SK-N-SH (cell line): ENCODE data around the gene C15orf40. TPM values are rescaled to one million over a fixed set of nuclear protein-coding genes. Genes with fewer than 3 reads are reported as not detected.

Experiments used
- CTCF ChIA-PET: fragments of 300-600, 350-600 bp; formaldehyde crosslinking; extraction: SDS; loops from one replicate; lab custom pipeline; 2021; lab: Yijun Ruan, JAX
- POLR2A ChIA-PET: fragments of 350-600 bp; sonication (Branson Sonifier 250); formaldehyde crosslinking; extraction: SDS; loops from one replicate; lab custom pipeline; 2020; ENCODE audit warnings: antibody characterized with exemption, inconsistent platforms; lab: Yijun Ruan, JAX
- DNase-seq: peaks from one replicate; pipeline ENCODE4 v3.0.0; 2012
- H2AFZ ChIP-seq: fragments of 200-600 bp; sonication (generic); 2 replicates; pipeline ENCODE4 v1.8.1; 2016; ENCODE audit warnings: antibody characterized with exemption, mild to moderate bottlenecking, low read depth
- H3F3A ChIP-seq: fragments of 200-600 bp; sonication (generic); replicated peaks from 2 replicates; pipeline ENCODE3; 2016; ENCODE audit warnings: antibody characterized with exemption, mild to moderate bottlenecking; ENCODE audit not compliant: insufficient read depth
- H3K27ac ChIP-seq, 2 experiments: fragments of 200-500 bp in 1 of 2; fragments of 200-600 bp in 1 of 2; sonication (Bioruptor generic) in 1 of 2; sonication (generic), shearing (Covaris generic) in 1 of 2; 2 replicates each; pipeline versions ENCODE4 v1.5.1 to v1.6.1; 2014 to 2016; ENCODE audit warnings: low read depth in 2 of 2, inconsistent platforms in 1 of 2, low read length in 1 of 2, mild to moderate bottlenecking in 1 of 2, mixed read lengths in 1 of 2
- H3K27me3 ChIP-seq: fragments of 200-600 bp; sonication (generic), shearing (Covaris generic); 2 replicates; pipeline ENCODE4 v1.6.1; 2016; ENCODE audit warnings: mixed run types; ENCODE audit not compliant: insufficient read depth
- H3K36me3 ChIP-seq, 2 experiments: fragments of 200-500 bp in 1 of 2; fragments of 200-600 bp in 1 of 2; sonication (Bioruptor generic) in 1 of 2; sonication (generic) in 1 of 2; replicated peaks in 1 of 2; 2 replicates each; pipeline versions ENCODE3 to v1.5.1; 2014 to 2016; ENCODE audit warnings: low read length in 1 of 2, mild to moderate bottlenecking in 1 of 2; ENCODE audit not compliant: insufficient read depth in 2 of 2, control insufficient read depth in 1 of 2
- H3K4me1 ChIP-seq, 2 experiments: fragments of 200-500 bp in 1 of 2; fragments of 200-600 bp in 1 of 2; sonication (Bioruptor generic) in 1 of 2; sonication (generic), shearing (Covaris generic) in 1 of 2; 2 replicates each; pipeline versions ENCODE4 v1.5.1 to v1.6.1; 2014 to 2016; ENCODE audit warnings: low read depth in 1 of 2, low read length in 1 of 2, mixed run types in 1 of 2; ENCODE audit not compliant: insufficient read depth in 2 of 2, control insufficient read depth in 1 of 2
- H3K4me2 ChIP-seq: fragments of 200-600 bp; sonication (generic), shearing (Covaris generic); 2 replicates; pipeline ENCODE4 v1.6.1; 2017; ENCODE audit warnings: mixed run types
- H3K4me3 ChIP-seq, 2 experiments: fragments of 200-500 bp in 1 of 2; fragments of 200-600 bp in 1 of 2; sonication (Bioruptor generic) in 1 of 2; sonication (generic), shearing (Covaris generic) in 1 of 2; 2 replicates each; pipeline versions ENCODE4 v1.5.1 to v1.8.1; 2014 to 2016; ENCODE audit warnings: low read depth in 2 of 2, inconsistent platforms in 1 of 2, low read length in 1 of 2, mild to moderate bottlenecking in 1 of 2, mixed read lengths in 1 of 2, moderate library complexity in 1 of 2
- H3K79me2 ChIP-seq: fragments of 200-600 bp; sonication (generic); 2 replicates; pipeline ENCODE4 v1.8.1; 2017; ENCODE audit warnings: mild to moderate bottlenecking; ENCODE audit not compliant: insufficient read depth
- H3K9ac ChIP-seq: fragments of 200-600 bp; sonication (generic); 2 replicates; pipeline ENCODE4 v1.6.1; 2017; ENCODE audit warnings: mixed run types
- H3K9me2 ChIP-seq: fragments of 200-600 bp; sonication (generic); 2 replicates; pipeline ENCODE4 v1.6.1; 2017; ENCODE audit warnings: mixed run types
- H3K9me3 ChIP-seq: fragments of 200-600 bp; sonication (generic); 2 replicates; pipeline ENCODE4 v1.6.1; 2017; ENCODE audit warnings: mixed run types, mild to moderate bottlenecking, moderate library complexity
- H4K20me1 ChIP-seq: fragments of 200-600 bp; sonication (generic); 2 replicates; pipeline ENCODE4 v1.6.1; 2017; ENCODE audit warnings: mild to moderate bottlenecking, mixed run types; ENCODE audit not compliant: insufficient read depth
- CHD2 ChIP-seq: fragments of 150-350 bp; IDR thresholded peaks from 2 replicates; pipeline ENCODE4 v1.6.1; 2018; ENCODE audit warnings: low read length; ENCODE audit not compliant: partially characterized antibody
- ELF1 ChIP-seq: IDR thresholded peaks from 2 replicates; pipeline ENCODE4 v1.4.0; 2012
- EP300 ChIP-seq, 2 experiments: IDR thresholded peaks; 2 replicates each; pipeline versions ENCODE4 v1.4.0 to v1.6.1; 2012; ENCODE audit warnings: borderline replicate concordance in 1 of 2, low read depth in 1 of 2, low read length in 1 of 2
- EZH2phosphoT487 ChIP-seq: fragments of 200-600 bp; sonication (generic); IDR thresholded peaks from 2 replicates; pipeline ENCODE4 v1.6.1; 2017; ENCODE audit warnings: low read depth, mixed run types, mild to moderate bottlenecking, antibody characterized with exemption, moderate library complexity, borderline replicate concordance
- FOXJ3 ChIP-seq: sonication (generic); formaldehyde crosslinking; IDR thresholded peaks from 2 replicates; pipeline ENCODE4 v1.5.1; 2020; ENCODE audit warnings: mild to moderate bottlenecking, missing genetic modification reagents
- FOXM1 ChIP-seq: IDR thresholded peaks from 2 replicates; pipeline ENCODE4 v1.4.0; 2012; ENCODE audit warnings: low read depth, mild to moderate bottlenecking
- GATA2 ChIP-seq: sonication (generic); formaldehyde crosslinking; IDR thresholded peaks from 2 replicates; pipeline ENCODE4 v1.5.0; 2020; ENCODE audit warnings: mild to moderate bottlenecking, missing genetic modification reagents
- MEF2A ChIP-seq: IDR thresholded peaks from 2 replicates; pipeline ENCODE4 v1.4.0; 2012; ENCODE audit warnings: low read depth, borderline replicate concordance
- NFIC ChIP-seq: IDR thresholded peaks from 2 replicates; pipeline ENCODE4 v1.4.0; 2012; ENCODE audit warnings: borderline replicate concordance
- POLR2AphosphoS5 ChIP-seq: IDR thresholded peaks from 2 replicates; pipeline ENCODE4 v1.6.1; 2012; ENCODE audit warnings: low read depth, low read length
- RCOR1 ChIP-seq: fragments of 150-350 bp; IDR thresholded peaks from 2 replicates; pipeline ENCODE4 v1.6.1; 2017; ENCODE audit warnings: antibody characterized with exemption, low read length
- RFX5 ChIP-seq: IDR thresholded peaks from 2 replicates; pipeline ENCODE4 v1.6.1; 2012; ENCODE audit warnings: mild to moderate bottlenecking, improper control_type of control experiment, low read length
- RXRA ChIP-seq: IDR thresholded peaks from 2 replicates; pipeline ENCODE4 v1.4.0; 2012; ENCODE audit warnings: low read depth, mild to moderate bottlenecking, borderline replicate concordance
- TAF1 ChIP-seq: IDR thresholded peaks from 2 replicates; pipeline ENCODE4 v1.6.1; 2012; ENCODE audit warnings: low read depth, mild to moderate bottlenecking, low read length, moderate library complexity, borderline replicate concordance
- TCF12 ChIP-seq: IDR thresholded peaks from 2 replicates; pipeline ENCODE4 v1.4.0; 2012
- TEAD4 ChIP-seq: IDR thresholded peaks from 2 replicates; pipeline ENCODE4 v1.4.0; 2012; ENCODE audit warnings: mild to moderate bottlenecking, borderline replicate concordance; ENCODE audit not compliant: insufficient read depth
- YY1 ChIP-seq: IDR thresholded peaks from 2 replicates; pipeline ENCODE4 v1.4.0; 2012; ENCODE audit warnings: low read depth, mild to moderate bottlenecking
- WGBS: methylation state at CpG from one replicate; pipeline ENCODE4 v1.1.6; 2017; ENCODE audit warnings: low lambda C conversion rate; 5-methylcytosine and 5-hydroxymethylcytosine counted together
- polyA plus RNA-seq, 3 experiments: library from polyadenylated mRNA; depleted of rRNA; stranded (reverse); fragments of >200 nt; gene quantifications; 2 replicates each; pipeline ENCODE4 v1.2.3, GENCODE V29; 2012
- TF ChIP-seq, protein P1 (sequence below): IDR thresholded peaks from 2 replicates; pipeline ENCODE4 v1.6.1; 2012; ENCODE audit warnings: mild to moderate bottlenecking, low read depth, low read length, moderate library complexity
- TF ChIP-seq, protein P2 (sequence below): IDR thresholded peaks from 2 replicates; pipeline ENCODE4 v1.4.0; 2012; ENCODE audit warnings: low read depth
- TF ChIP-seq, protein P3 (sequence below): fragments of 150-350 bp; IDR thresholded peaks from 2 replicates; pipeline ENCODE4 v1.6.1; 2016; ENCODE audit warnings: mild to moderate bottlenecking, low read depth, low read length
- TF ChIP-seq, protein P4 (sequence below): IDR thresholded peaks from 2 replicates; pipeline ENCODE4; 2012
- TF ChIP-seq, protein P5 (sequence below): IDR thresholded peaks from 2 replicates; pipeline ENCODE4 v1.4.0; 2012; ENCODE audit warnings: low read depth, borderline replicate concordance
- TF ChIP-seq, protein P6 (sequence below): fragments of 150-350 bp; IDR thresholded peaks from 2 replicates; pipeline ENCODE4 v1.6.1; 2017; ENCODE audit warnings: antibody characterized with exemption, low read length, low read depth, borderline replicate concordance

The C15orf40 gene
- polyA plus RNA-seq, 1 of the 3 experiments (the other 2 are of a cell fraction): 44.1 TPM

DNA sequence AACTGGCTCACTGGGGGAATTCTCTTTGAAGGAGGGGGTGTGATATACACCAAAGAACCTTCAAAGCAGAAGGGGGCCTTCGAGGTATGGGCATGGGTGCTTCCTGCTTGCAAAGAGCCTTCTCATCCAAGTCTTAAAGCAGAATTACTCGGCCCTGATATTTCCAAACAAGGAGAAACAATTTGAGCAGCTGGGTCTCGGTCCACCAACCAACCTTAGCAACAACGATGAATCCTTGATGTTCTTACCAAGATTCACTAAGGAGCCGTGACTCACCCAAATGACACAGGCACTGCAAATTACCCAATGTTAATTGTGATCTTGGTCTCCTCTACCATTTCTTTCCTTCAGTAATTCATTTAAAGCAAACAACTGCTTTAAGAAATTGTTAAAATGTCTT, 66.6 kb downstream of the C15orf40 start:
- DNase-seq: no peak
- H3K9ac ChIP-seq: no peak overlapping the region
- no peaks in the 10 kb centered on the region for H3F3A ChIP-seq
- ChIA-PET CTCF (no interaction called here), POLR2A (no interaction called here)
- H3K4me3 ChIP-seq: no peak overlapping the region
- H3K27ac ChIP-seq: no peak overlapping the region
- no peak overlapping the region for H2AFZ ChIP-seq
- no peak overlapping the region for H3K4me2 ChIP-seq
- no peaks in the 10 kb centered on the region for H4K20me1 ChIP-seq
- WGBS: 84% methylated on average over 5 of the region's 5 CpGs
- TF ChIP-seq FOXJ3 (CRISPR knock-in tag): no peak
- no peak for TF ChIP-seq RFX5
- no peak for TF ChIP-seq FOXM1
- TF ChIP-seq RCOR1: no peak
- TF ChIP-seq, protein P1, sequence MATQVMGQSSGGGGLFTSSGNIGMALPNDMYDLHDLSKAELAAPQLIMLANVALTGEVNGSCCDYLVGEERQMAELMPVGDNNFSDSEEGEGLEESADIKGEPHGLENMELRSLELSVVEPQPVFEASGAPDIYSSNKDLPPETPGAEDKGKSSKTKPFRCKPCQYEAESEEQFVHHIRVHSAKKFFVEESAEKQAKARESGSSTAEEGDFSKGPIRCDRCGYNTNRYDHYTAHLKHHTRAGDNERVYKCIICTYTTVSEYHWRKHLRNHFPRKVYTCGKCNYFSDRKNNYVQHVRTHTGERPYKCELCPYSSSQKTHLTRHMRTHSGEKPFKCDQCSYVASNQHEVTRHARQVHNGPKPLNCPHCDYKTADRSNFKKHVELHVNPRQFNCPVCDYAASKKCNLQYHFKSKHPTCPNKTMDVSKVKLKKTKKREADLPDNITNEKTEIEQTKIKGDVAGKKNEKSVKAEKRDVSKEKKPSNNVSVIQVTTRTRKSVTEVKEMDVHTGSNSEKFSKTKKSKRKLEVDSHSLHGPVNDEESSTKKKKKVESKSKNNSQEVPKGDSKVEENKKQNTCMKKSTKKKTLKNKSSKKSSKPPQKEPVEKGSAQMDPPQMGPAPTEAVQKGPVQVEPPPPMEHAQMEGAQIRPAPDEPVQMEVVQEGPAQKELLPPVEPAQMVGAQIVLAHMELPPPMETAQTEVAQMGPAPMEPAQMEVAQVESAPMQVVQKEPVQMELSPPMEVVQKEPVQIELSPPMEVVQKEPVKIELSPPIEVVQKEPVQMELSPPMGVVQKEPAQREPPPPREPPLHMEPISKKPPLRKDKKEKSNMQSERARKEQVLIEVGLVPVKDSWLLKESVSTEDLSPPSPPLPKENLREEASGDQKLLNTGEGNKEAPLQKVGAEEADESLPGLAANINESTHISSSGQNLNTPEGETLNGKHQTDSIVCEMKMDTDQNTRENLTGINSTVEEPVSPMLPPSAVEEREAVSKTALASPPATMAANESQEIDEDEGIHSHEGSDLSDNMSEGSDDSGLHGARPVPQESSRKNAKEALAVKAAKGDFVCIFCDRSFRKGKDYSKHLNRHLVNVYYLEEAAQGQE: no peak
- no peak for TF ChIP-seq YY1
- no peak for TF ChIP-seq NFIC
- TF ChIP-seq CHD2: no peak
- no peak for TF ChIP-seq TCF12
- TF ChIP-seq ELF1: no peak
- no peak for TF ChIP-seq EP300 (IDR thresholded peaks at IDR 0.05; ENCODE audit: borderline replicate concordance in 1 of 2, low read depth in 1 of 2, low read length in 1 of 2)
- no peak for TF ChIP-seq POLR2AphosphoS5
- TF ChIP-seq, protein P2, sequence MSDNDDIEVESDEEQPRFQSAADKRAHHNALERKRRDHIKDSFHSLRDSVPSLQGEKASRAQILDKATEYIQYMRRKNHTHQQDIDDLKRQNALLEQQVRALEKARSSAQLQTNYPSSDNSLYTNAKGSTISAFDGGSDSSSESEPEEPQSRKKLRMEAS: no peak
- no peak for TF ChIP-seq EZH2phosphoT487
- H3K27me3 ChIP-seq: no peaks in the 10 kb centered on the region
- no peaks in the 10 kb centered on the region for H3K36me3 ChIP-seq
- H3K9me3 ChIP-seq: no peaks in the 10 kb centered on the region
- no peaks in the 10 kb centered on the region for H3K4me1 ChIP-seq
- H3K79me2 ChIP-seq: no peaks in the 10 kb centered on the region
- H3K9me2 ChIP-seq: no peaks in the 10 kb centered on the region

DNA sequence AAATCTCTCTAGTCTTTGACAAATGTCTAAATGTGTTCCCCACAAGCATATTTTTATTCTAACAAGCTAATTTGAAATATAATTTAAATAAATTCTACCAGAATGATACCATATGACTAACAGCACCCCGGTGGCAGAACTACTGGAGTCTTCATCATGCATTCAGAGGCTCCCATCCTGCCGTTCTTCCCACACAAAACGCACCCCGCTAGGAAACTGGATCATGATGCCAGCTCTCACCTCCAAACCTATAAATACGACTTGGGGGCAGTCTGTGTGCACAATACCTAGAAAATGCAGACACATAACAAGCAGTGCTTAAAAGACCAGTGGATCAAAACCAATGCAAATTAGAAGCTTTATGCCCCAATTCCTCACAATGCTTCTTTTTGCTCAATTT, 67.4 kb downstream of the C15orf40 start:
- Histone ChIP-seq H4K20me1 (no peaks in the 10 kb centered on the region), H3K27me3 (no peaks in the 10 kb centered on the region), H3K36me3 (no peaks in the 10 kb centered on the region), H3K4me1 (no peaks in the 10 kb centered on the region), H3K9me3 (no peaks in the 10 kb centered on the region), H3K4me3 (no peak overlapping the region), H3K27ac (no peak overlapping the region), H3K4me2 (no peak overlapping the region), H3K79me2 (no peaks in the 10 kb centered on the region), H3F3A (no peaks in the 10 kb centered on the region), H3K9ac (no peak overlapping the region), H2AFZ (no peak overlapping the region), H3K9me2 (no peaks in the 10 kb centered on the region)
- ChIA-PET POLR2A (no interaction called here), CTCF (no interaction called here)
- 81% methylated on average over 5 of the region's 5 CpGs for WGBS
- no peak for DNase-seq
- TF ChIP-seq MEF2A (no peak), TEAD4 (no peak), RXRA (no peak), EZH2phosphoT487 (no peak), FOXM1 (no peak), GATA2 (CRISPR knock-in tag) (no peak), TAF1 (no peak), FOXJ3 (CRISPR knock-in tag) (no peak)
- TF ChIP-seq, protein P3, sequence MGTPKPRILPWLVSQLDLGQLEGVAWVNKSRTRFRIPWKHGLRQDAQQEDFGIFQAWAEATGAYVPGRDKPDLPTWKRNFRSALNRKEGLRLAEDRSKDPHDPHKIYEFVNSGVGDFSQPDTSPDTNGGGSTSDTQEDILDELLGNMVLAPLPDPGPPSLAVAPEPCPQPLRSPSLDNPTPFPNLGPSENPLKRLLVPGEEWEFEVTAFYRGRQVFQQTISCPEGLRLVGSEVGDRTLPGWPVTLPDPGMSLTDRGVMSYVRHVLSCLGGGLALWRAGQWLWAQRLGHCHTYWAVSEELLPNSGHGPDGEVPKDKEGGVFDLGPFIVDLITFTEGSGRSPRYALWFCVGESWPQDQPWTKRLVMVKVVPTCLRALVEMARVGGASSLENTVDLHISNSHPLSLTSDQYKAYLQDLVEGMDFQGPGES: no peak
- TF ChIP-seq, protein P4, sequence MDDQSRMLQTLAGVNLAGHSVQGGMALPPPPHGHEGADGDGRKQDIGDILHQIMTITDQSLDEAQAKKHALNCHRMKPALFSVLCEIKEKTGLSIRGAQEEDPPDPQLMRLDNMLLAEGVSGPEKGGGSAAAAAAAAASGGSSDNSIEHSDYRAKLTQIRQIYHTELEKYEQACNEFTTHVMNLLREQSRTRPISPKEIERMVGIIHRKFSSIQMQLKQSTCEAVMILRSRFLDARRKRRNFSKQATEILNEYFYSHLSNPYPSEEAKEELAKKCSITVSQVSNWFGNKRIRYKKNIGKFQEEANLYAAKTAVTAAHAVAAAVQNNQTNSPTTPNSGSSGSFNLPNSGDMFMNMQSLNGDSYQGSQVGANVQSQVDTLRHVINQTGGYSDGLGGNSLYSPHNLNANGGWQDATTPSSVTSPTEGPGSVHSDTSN: no peak
- TF ChIP-seq, protein P5, sequence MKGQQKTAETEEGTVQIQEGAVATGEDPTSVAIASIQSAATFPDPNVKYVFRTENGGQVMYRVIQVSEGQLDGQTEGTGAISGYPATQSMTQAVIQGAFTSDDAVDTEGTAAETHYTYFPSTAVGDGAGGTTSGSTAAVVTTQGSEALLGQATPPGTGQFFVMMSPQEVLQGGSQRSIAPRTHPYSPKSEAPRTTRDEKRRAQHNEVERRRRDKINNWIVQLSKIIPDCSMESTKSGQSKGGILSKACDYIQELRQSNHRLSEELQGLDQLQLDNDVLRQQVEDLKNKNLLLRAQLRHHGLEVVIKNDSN: no peak
- TF ChIP-seq, protein P6, sequence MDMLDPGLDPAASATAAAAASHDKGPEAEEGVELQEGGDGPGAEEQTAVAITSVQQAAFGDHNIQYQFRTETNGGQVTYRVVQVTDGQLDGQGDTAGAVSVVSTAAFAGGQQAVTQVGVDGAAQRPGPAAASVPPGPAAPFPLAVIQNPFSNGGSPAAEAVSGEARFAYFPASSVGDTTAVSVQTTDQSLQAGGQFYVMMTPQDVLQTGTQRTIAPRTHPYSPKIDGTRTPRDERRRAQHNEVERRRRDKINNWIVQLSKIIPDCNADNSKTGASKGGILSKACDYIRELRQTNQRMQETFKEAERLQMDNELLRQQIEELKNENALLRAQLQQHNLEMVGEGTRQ: no peak
